Spleen (tissue), 11 donors: ENCODE data around the gene NENF. TPM values are rescaled to one million over a fixed set of nuclear protein-coding genes. Genes with fewer than 3 reads are reported as not detected.

ENCODE experiments used
- DNase-seq: peaks from one replicate; pipeline ENCODE4 v3.0.0-alpha.2; 2020
- H3K27ac ChIP-seq, 8 donors: fragments of 200-600 bp; sonication (generic) in 7 of 8; 1 replicate in 4 of 8; 2 replicates in 4 of 8; pipeline versions ENCODE4 v1.5.0 to v1.8.0; 2016 to 2021; ENCODE audit warnings: inconsistent platforms in 4 of 8, mild to moderate bottlenecking in 4 of 8, moderate library complexity in 1 of 8
- H3K27me3 ChIP-seq, 7 donors: fragments of 200-600 bp; sonication (generic) in 6 of 7; replicated peaks in 1 of 7; 1 replicate in 4 of 7; 2 replicates in 3 of 7; pipeline versions ENCODE4 v1.5.0 to v1.8.0; 2016 to 2021; ENCODE audit warnings: inconsistent platforms in 3 of 7, mild to moderate bottlenecking in 1 of 7
- H3K36me3 ChIP-seq, 6 donors: fragments of 200-600 bp; sonication (generic) in 5 of 6; 1 replicate in 4 of 6; 2 replicates in 2 of 6; pipeline versions ENCODE4 v1.5.0 to v1.8.0; 2016 to 2021; ENCODE audit warnings: inconsistent platforms in 2 of 6
- H3K4me1 ChIP-seq, 6 donors: fragments of 200-600 bp; sonication (generic) in 5 of 6; 1 replicate in 3 of 6; 2 replicates in 3 of 6; pipeline versions ENCODE4 v1.5.0 to v1.8.0; 2016 to 2021; ENCODE audit warnings: inconsistent platforms in 3 of 6
- H3K4me3 ChIP-seq, 8 donors: fragments of 200-600 bp; sonication (generic) in 7 of 8; 1 replicate in 4 of 8; 2 replicates in 4 of 8; pipeline versions ENCODE4 v1.5.0 to v1.8.0; 2016 to 2021; ENCODE audit warnings: inconsistent platforms in 4 of 8, mild to moderate bottlenecking in 4 of 8, moderate library complexity in 2 of 8
- H3K9me3 ChIP-seq, 8 donors: fragments of 200-600 bp; sonication (generic) in 7 of 8; 1 replicate in 4 of 8; 2 replicates in 4 of 8; pipeline versions ENCODE4 v1.5.0 to v1.8.0; 2016 to 2021; ENCODE audit warnings: inconsistent platforms in 4 of 8
- POLR2A ChIP-seq, 3 donors: fragments of 450-650 bp; IDR thresholded peaks; one replicate each; pipeline ENCODE4 v1.5.1; 2017; ENCODE audit warnings: antibody characterized with exemption in 3 of 3, mild to moderate bottlenecking in 1 of 3
- POLR2AphosphoS5 ChIP-seq, 3 donors: sonication (generic); formaldehyde crosslinking; IDR thresholded peaks; one replicate each; pipeline ENCODE4 v1.5.1; 2017; ENCODE audit warnings: antibody characterized with exemption in 3 of 3
- WGBS, 5 donors: extraction: QIAGEN DNeasy Blood & Tissue Kit in 3 of 5; methylation state at CpG; one replicate each; pipeline versions ENCODE4 v1.1.5 to v1.1.7; 2013 to 2018; 5-methylcytosine and 5-hydroxymethylcytosine counted together
- intact Hi-C: fragments of 100-400 bp; cut with DNase I; formaldehyde crosslinking; loops from one replicate; pipeline ENCODE4 v1.15.0; 2023; ENCODE audit warnings: low total_unique reads
- polyA plus RNA-seq, 3 donors: library from polyadenylated mRNA; stranded (reverse); fragments of 200-250 nt; gene quantifications; one replicate each; pipeline ENCODE4 v1.2.1, GENCODE V29; 2013
- total RNA-seq, 7 donors: library from RNA; depleted of rRNA in 3 of 7; stranded (reverse); fragments of >200 nt in 3 of 7; fragmentation: NEBNext Ultra II Directional in 4 of 7; extraction: Animal tissue kit (Norgen Biotek cat#: 25700) in 4 of 7; gene quantifications; one replicate each; pipeline versions ENCODE4 v1.1.0 to v1.2.1, GENCODE V29; 2016 to 2021
- TF ChIP-seq, protein P1 (sequence below), 11 experiments: fragments of 200-600 bp in 7 of 11; fragments of 450-650 bp in 4 of 11; sonication (generic) in 4 of 11; IDR thresholded peaks in 8 of 11; conservative IDR thresholded peaks in 3 of 11; 1 replicate in 7 of 11; 2 replicates in 4 of 11; pipeline versions ENCODE4 v1.4.0 to v1.8.0; 2016 to 2021; ENCODE audit warnings: antibody characterized with exemption in 11 of 11, inconsistent platforms in 4 of 11, mild to moderate bottlenecking in 1 of 11
- donor health status: healthy with polysubstance abuse.
- donor health status: DM: no; HTN: no; CAD: no; lungs with moderate emphysema.
- donor health status: DM: no; HTN: no; CAD: no.
- donor health status: Bipolar disorder and iron deficiency.
- donor health status: healthy.
- donor health status: DM: no; HTN: no; CAD: no.
- donor health status: DM: yes; HTN: yes; CAD: no.

Gene NENF
- total and polyA plus RNA-seq, 10 donors: 23.2 to 59.4 (median 40.8) TPM

DNA sequence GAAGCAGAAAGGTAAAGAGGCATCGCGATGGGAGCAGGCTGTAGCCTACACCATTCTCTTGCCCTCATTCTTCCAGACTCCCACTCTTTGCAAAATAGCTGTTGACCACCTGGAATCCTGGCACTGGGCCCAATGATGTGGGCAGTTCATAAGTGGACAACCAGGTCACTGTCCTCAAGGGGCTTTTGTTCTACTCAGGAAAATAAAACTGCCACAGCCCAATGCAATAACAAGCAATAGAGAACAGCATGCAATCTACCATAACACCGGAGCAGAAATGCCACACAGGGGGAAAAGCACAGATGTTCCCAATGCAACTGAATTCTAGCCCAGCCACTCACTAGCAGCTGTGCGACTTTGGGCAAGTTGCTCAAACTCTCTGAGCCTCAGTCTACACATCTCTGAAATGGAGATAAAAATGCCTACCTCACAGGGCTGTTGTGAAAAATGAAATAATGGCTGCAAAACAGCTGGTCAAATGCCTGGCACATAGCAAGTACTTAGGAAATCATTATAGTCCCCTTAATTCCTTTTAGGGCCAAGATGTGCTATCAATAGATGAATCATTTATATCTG lies 56.7 kb downstream of the NENF start:
- intact Hi-C loops: no loop called here
- DNase-seq: no peak
- WGBS, 5 donors: 94 to 99% (median 96%) methylated on average over 4 of the region's 4 CpGs

DNA sequence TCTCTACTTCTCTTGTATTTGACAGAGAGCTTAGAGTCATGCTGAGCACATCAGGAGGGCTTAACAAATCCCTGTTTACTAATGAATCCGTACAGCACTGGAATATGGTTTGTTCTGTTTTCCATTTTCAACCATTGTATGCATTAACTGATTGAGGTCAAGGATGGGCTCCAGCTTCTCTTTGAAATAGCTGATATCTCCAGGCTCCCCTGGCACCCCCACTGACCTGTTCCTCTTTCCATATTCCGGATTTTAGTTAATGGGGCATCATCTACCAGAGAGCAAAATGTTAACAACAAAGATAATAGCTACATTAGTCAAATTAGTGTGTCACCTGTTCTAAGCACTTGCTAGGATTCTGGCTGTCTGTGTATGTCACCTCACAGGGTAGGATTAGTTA lies 57.6 kb downstream of the NENF start:
- Histone ChIP-seq H3K4me3 (no peak overlapping the region), H3K4me1 (no peaks in the 10 kb centered on the region), H3K36me3 (no peaks in the 10 kb centered on the region), H3K9me3 (no peaks in the 10 kb centered on the region), H3K27ac (no peak overlapping the region), H3K27me3 (no peaks in the 10 kb centered on the region)
- intact Hi-C loops: loop anchor here (10.0 kb wide), 1 partner anchor 165 kb away; no protein-coding TSS in a partner anchor
- DNase-seq: no peak
- WGBS, 5 donors: 79 to 89% (median 82%) methylated on average over 2 of the region's 2 CpGs
- TF ChIP-seq POLR2AphosphoS5 (IDR thresholded peaks at IDR 0.05): no peak
- TF ChIP-seq, protein P1, sequence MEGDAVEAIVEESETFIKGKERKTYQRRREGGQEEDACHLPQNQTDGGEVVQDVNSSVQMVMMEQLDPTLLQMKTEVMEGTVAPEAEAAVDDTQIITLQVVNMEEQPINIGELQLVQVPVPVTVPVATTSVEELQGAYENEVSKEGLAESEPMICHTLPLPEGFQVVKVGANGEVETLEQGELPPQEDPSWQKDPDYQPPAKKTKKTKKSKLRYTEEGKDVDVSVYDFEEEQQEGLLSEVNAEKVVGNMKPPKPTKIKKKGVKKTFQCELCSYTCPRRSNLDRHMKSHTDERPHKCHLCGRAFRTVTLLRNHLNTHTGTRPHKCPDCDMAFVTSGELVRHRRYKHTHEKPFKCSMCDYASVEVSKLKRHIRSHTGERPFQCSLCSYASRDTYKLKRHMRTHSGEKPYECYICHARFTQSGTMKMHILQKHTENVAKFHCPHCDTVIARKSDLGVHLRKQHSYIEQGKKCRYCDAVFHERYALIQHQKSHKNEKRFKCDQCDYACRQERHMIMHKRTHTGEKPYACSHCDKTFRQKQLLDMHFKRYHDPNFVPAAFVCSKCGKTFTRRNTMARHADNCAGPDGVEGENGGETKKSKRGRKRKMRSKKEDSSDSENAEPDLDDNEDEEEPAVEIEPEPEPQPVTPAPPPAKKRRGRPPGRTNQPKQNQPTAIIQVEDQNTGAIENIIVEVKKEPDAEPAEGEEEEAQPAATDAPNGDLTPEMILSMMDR (IDR thresholded peaks at IDR 0.05 in 8 of 11, conservative IDR thresholded peaks at IDR 0.05 in 3 of 11): no peak
- TF ChIP-seq POLR2A (IDR thresholded peaks at IDR 0.05): no peak

More for the DNA sequence above, 56.7 kb downstream of the NENF start:
- no peaks in the 10 kb centered on the region for H3K36me3 ChIP-seq
- no peak for TF ChIP-seq POLR2A (IDR thresholded peaks at IDR 0.05)
- TF ChIP-seq, protein P1 (IDR thresholded peaks at IDR 0.05 in 8 of 11, conservative IDR thresholded peaks at IDR 0.05 in 3 of 11): no peak
- TF ChIP-seq POLR2AphosphoS5 (IDR thresholded peaks at IDR 0.05): no peak
- no peaks in the 10 kb centered on the region for H3K4me1 ChIP-seq
- H3K4me3 ChIP-seq: no peak overlapping the region
- H3K27me3 ChIP-seq: no peaks in the 10 kb centered on the region
- no peaks in the 10 kb centered on the region for H3K9me3 ChIP-seq
- peak overlapping the region in 1 of 8 donors; percentile 40 for H3K27ac ChIP-seq

DNA sequence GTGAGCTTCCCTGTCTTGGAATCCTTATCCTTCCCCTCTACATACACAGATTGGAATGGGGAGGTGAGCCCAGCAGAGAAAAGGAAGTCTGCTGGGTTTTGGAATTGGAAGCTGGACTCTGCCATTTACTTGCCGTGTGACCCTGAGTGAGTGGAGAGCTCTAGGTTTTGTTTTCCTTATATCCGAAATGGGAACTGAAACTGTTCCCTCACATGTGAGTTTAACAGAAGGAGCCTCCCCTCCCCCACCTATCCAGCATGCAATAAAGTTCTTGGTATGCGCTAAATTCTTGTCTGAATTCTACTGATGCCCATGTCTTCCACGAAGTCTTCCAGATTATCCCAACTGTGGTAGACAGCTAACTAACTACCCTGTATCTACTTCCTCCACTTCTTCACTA lies 58.7 kb downstream of the NENF start:
- no peak for TF ChIP-seq POLR2AphosphoS5 (IDR thresholded peaks at IDR 0.05)
- TF ChIP-seq, protein P1 (IDR thresholded peaks at IDR 0.05 in 8 of 11, conservative IDR thresholded peaks at IDR 0.05 in 3 of 11): no peak
- TF ChIP-seq POLR2A (IDR thresholded peaks at IDR 0.05): no peak
- intact Hi-C loops: loop anchor here (10.0 kb wide), 1 partner anchor 163 kb away; no protein-coding TSS in a partner anchor
- 74 to 83% (median 79%) methylated on average over 4 of the region's 4 CpGs for WGBS, 5 donors
- Histone ChIP-seq H3K36me3 (no peaks in the 10 kb centered on the region), H3K9me3 (no peaks in the 10 kb centered on the region), H3K4me1 (no peaks in the 10 kb centered on the region), H3K27ac (peak overlapping the region in 1 of 8 donors; percentile 29), H3K27me3 (no peaks in the 10 kb centered on the region), H3K4me3 (no peak overlapping the region)
- no peak for DNase-seq

Other genes starting within 250 kb of the NENF start
- gene PPP2R5A, start 147.5 kb upstream of the NENF start, total RNA-seq: 10 to 100 TPM; 48.3 to 82.5 (median 72.4) TPM
- 10 to 100 TPM; 34.9 to 56.0 (median 37.3) TPM for gene PPP2R5A, start 147.5 kb upstream of the NENF start, polyA plus RNA-seq
- gene PACC1, start 18.0 kb upstream of the NENF start, total RNA-seq: 10 to 100 TPM in 4 of 7 donors, 1 to 10 TPM in 3; 8.1 to 12.8 (median 10.7) TPM
- 1 to 10 TPM; 6.5 to 8.2 (median 6.8) TPM for gene PACC1, start 18.0 kb upstream of the NENF start, polyA plus RNA-seq
- 10 to 100 TPM in 3 of 7 donors, 1 to 10 TPM in 4; 1.4 to 31.8 (median 8.3) TPM for gene ATF3, start 175.8 kb downstream of the NENF start, total RNA-seq
- gene ATF3, start 175.8 kb downstream of the NENF start, polyA plus RNA-seq: 10 to 100 TPM in 1 of 3 donors, 1 to 10 TPM in 2; 2.4 to 10.7 (median 4.5) TPM